Colonic mucosa (tissue), 4 donors: ENCODE results near the gene DOC2B. TPM values are rescaled to one million over a fixed set of nuclear protein-coding genes. Genes with fewer than 3 reads are reported as not detected.
"Not testable (repeated sequence)": the region's sequence is repeated elsewhere in the genome, so short reads cannot be mapped to it uniquely, and the experiment has no call there.

ENCODE experiments used
- DNase-seq: peaks from one replicate; pipeline ENCODE4 v3.0.0-alpha.2; 2020
- H3K27ac ChIP-seq: fragments of 200-600 bp; one replicate; pipeline ENCODE4 v1.8.0; 2021
- H3K27me3 ChIP-seq: fragments of 200-600 bp; one replicate; pipeline ENCODE4 v1.8.0; 2021
- H3K36me3 ChIP-seq: fragments of 200-600 bp; one replicate; pipeline ENCODE4 v1.8.0; 2021
- H3K4me1 ChIP-seq: fragments of 200-600 bp; one replicate; pipeline ENCODE4 v1.8.0; 2021; ENCODE audit warnings: mild to moderate bottlenecking
- H3K4me3 ChIP-seq: fragments of 200-600 bp; one replicate; pipeline ENCODE4 v1.8.0; 2021
- H3K9ac ChIP-seq, 2 donors: one replicate each; pipeline ENCODE4 v1.7.0; 2013; ENCODE audit warnings: control low read depth in 2 of 2, low read depth in 2 of 2, low read length in 2 of 2
- H3K9me3 ChIP-seq: fragments of 200-600 bp; one replicate; pipeline ENCODE4 v1.8.0; 2021
- CTCF ChIP-seq: fragments of 200-600 bp; IDR thresholded peaks from one replicate; pipeline ENCODE4 v1.8.0; 2022; ENCODE audit warnings: antibody characterized with exemption, mild to moderate bottlenecking
- intact Hi-C: fragments of 100-400 bp; cut with DNase I; formaldehyde crosslinking; loops from one replicate; pipeline ENCODE4 v1.14.1; 2022
- total RNA-seq, 2 donors: library from RNA; stranded (reverse); fragmentation: NEBNext Ultra II Directional in 1 of 2; extraction: Animal tissue kit (Norgen Biotek cat#: 25700) in 1 of 2; gene quantifications; one replicate each; pipeline ENCODE4 v1.2.1, GENCODE V29; 2021
- donor health status: healthy.
- donor health status: DM: no; HTN: no; CAD: no.
- donor health status: DM: no; HTN: no; CAD: no.

Gene DOC2B
- total RNA-seq, 2 donors from 2014 or later = 1.3 to 4.4 TPM

DNA sequence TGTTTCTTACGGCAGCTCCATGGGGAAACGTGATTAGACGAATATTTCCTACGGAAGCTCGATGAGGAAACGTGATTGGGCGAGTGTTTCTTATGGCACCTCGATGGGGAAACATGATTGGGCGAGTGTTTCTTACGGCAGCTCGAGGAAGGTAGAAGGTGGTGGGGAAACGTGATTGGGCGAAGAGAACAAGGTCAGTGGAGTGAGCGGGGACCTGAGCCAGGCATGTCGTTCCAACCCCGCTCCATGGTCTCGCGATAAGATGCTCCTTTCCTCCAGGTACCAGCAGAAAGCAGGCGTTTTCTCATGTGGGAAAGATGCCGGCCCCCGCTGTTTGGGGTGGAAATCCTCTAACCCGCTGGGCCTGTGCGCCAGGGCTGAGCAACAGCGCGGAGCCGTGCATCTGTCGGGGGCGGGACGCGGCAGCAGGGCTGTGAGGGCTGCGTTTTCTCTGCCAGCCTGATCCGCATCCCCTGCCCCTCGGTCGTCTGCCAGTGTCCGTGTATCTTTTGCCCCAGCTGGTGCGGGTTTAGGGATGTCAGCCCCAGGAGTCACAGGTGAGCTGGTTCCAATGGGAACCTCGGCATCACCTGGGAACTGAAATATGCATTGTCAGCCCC, 25.6 kb upstream of the DOC2B start:
- TF ChIP-seq CTCF = no peak
- H3K9me3 ChIP-seq = no peaks in the 10 kb centered on the region
- H3K27ac ChIP-seq = no peak overlapping the region
- intact Hi-C loops = no loop called here
- H3K36me3 ChIP-seq = no peaks in the 10 kb centered on the region
- H3K9ac ChIP-seq = no peak overlapping the region
- H3K4me1 ChIP-seq = peaks cover 6% of the 10 kb centered on the region
- H3K27me3 ChIP-seq = no peaks in the 10 kb centered on the region
- no peak for DNase-seq
- H3K4me3 ChIP-seq = no peak overlapping the region

GRCh38 chr17:206484-206883, 25.0 kb upstream of the DOC2B start:
- H3K9ac ChIP-seq, H3K4me3 ChIP-seq, H3K27ac ChIP-seq, H3K36me3 ChIP-seq, DNase-seq, intact Hi-C loops, H3K27me3 ChIP-seq, H3K4me1 ChIP-seq, H3K9me3 ChIP-seq: not testable (repeated sequence)

DNA sequence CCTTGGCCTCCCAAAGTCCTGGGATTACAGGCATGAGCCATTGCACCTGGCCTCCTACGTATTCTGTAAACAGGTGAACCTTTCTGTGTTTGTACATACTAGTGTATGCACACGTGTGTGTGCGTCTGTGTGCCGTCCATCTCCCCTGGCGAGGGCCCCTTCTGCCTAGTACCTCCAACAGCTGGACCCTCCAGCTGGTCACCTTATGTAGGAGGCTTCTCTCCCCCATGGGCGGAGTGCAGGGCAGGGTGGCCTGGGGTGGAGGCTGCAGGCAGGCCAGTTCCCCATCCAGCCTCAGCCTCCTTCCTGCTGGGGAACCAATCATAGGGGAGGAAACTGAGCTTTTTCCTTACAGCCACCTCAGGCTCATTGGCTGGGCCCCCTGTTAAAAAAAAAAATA, 24.4 kb upstream of the DOC2B start:
- no peak overlapping the region for H3K4me3 ChIP-seq
- peaks cover 6% of the 10 kb centered on the region for H3K4me1 ChIP-seq
- H3K36me3 ChIP-seq = no peaks in the 10 kb centered on the region
- no peak for TF ChIP-seq CTCF
- no peak for DNase-seq
- H3K9me3 ChIP-seq = no peaks in the 10 kb centered on the region
- no peak overlapping the region for H3K27ac ChIP-seq
- no peaks in the 10 kb centered on the region for H3K27me3 ChIP-seq
- intact Hi-C loops = no loop called here
- no peak overlapping the region for H3K9ac ChIP-seq

DNA sequence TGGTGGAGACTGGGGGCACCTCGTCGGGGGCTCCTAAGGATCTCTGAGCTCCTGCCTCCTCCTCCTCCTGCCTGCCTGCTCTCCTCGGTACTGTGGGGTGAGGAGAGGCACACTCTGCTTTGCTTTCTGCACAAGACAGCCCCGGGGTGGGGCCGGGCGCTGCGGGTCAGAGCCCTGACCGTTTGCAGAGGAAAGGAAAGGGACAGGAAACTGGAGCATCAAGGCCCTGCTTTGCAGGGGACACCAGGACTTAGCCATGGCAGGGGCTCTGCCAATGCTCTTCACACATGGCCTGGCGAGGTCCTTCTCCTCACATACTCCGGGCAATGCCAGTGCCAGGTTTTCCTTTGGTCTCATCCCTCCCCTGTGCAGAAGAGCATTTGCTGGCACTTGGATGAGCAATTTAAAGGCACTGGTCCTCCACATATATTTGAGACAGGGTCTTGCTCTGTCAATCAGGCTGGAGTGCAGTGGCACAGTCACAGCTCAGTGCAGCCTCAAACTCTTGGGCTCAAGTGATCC, 23.8 kb upstream of the DOC2B start:
- intact Hi-C loops = no loop called here
- no peak for DNase-seq
- Histone ChIP-seq H3K27ac (no peak overlapping the region), H3K9ac (no peak overlapping the region), H3K9me3 (no peaks in the 10 kb centered on the region), H3K4me3 (no peak overlapping the region), H3K36me3 (no peaks in the 10 kb centered on the region), H3K4me1 (peaks cover 6% of the 10 kb centered on the region), H3K27me3 (no peaks in the 10 kb centered on the region)
- TF ChIP-seq CTCF = no peak

- TF ChIP-seq CTCF = no peak
- Histone ChIP-seq H3K9ac (no peak overlapping the region), H3K27ac (no peak overlapping the region), H3K36me3 (no peaks in the 10 kb centered on the region), H3K4me1 (peaks cover 6% of the 10 kb centered on the region), H3K27me3 (no peaks in the 10 kb centered on the region), H3K4me3 (no peak overlapping the region), H3K9me3 (no peaks in the 10 kb centered on the region)
- intact Hi-C loops = no loop called here
- no peak for DNase-seq
Measured at GRCh38 chr17:204427-205147, 23.1 kb upstream of the DOC2B start.

GRCh38 chr17:202501-202951, 21.1 kb upstream of the DOC2B start:
- no peak for TF ChIP-seq CTCF
- intact Hi-C loops = no loop called here
- no peak overlapping the region for H3K4me3 ChIP-seq
- H3K27me3 ChIP-seq = no peaks in the 10 kb centered on the region
- no peaks in the 10 kb centered on the region for H3K36me3 ChIP-seq
- no peak for DNase-seq
- no peak overlapping the region for H3K9ac ChIP-seq
- H3K27ac ChIP-seq = no peak overlapping the region
- H3K9me3 ChIP-seq = no peaks in the 10 kb centered on the region
- H3K4me1 ChIP-seq = no peaks in the 10 kb centered on the region

GRCh38 chr17:201736-202135, 20.3 kb upstream of the DOC2B start:
- H3K9me3 ChIP-seq, H3K27ac ChIP-seq, H3K27me3 ChIP-seq, H3K36me3 ChIP-seq, DNase-seq, intact Hi-C loops, H3K9ac ChIP-seq, H3K4me1 ChIP-seq, H3K4me3 ChIP-seq: not testable (repeated sequence)

- DNase-seq, intact Hi-C loops: not testable (repeated sequence)
Measured at GRCh38 chr17:201257-201656, 19.8 kb upstream of the DOC2B start.

More at GRCh38 chr17:201257-201656, 19.8 kb upstream of the DOC2B start:
- not testable (repeated sequence) for H3K9me3 ChIP-seq, H3K4me1 ChIP-seq, H3K4me3 ChIP-seq, H3K9ac ChIP-seq, H3K27ac ChIP-seq, H3K36me3 ChIP-seq, H3K27me3 ChIP-seq
